DMS114 treated with DMSO at 0.1 percent for 48 hours (cell line): ENCODE results near the gene LTBR.

Experiments
- DNase-seq: peaks from one replicate; lab custom pipeline; 2025; ENCODE audit not compliant: unreplicated experiment; lab: John Stamatoyannopoulos, UW

The LTBR gene

DNA sequence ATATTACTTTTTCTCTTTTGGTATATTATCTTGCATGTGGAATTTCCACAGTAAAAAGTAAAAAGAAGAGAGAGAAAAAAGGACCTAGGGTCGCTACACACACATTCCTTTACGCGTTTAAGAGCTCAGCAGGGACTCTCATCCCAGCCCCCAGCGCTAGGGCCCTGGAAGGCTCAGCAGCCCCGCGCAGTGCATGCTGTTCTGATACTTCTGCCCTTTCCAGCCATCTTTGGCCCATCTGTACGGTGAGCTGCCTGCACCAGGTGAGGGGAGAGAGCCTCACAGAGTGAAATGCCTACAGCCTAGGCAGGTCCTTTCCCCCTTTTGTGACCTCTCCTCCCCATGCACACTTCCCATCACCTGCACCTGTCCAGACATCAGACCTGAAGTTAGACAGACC is 1.6 kb upstream of the LTBR start:
- no peak for DNase-seq

DNA sequence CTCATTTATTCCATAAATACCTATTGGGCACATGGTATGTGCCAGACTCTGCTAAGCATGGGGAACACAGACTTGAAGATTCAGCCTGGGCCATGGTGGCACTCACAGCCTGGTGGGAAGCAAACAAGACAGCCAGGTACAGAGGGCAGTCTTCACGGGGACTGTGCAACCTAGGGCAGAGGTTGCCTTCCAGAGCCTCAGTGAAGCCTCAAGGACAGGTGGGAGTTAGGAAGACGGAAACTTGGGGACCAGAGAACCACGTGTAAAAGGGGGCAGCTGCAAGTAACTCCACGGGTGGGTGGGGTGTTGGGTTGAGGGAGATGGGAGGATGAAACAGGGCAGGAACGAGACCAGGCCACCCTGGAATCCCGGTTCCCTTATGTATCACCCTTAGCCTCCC is 980 bp upstream of the LTBR start:
- no peak for DNase-seq

DNA sequence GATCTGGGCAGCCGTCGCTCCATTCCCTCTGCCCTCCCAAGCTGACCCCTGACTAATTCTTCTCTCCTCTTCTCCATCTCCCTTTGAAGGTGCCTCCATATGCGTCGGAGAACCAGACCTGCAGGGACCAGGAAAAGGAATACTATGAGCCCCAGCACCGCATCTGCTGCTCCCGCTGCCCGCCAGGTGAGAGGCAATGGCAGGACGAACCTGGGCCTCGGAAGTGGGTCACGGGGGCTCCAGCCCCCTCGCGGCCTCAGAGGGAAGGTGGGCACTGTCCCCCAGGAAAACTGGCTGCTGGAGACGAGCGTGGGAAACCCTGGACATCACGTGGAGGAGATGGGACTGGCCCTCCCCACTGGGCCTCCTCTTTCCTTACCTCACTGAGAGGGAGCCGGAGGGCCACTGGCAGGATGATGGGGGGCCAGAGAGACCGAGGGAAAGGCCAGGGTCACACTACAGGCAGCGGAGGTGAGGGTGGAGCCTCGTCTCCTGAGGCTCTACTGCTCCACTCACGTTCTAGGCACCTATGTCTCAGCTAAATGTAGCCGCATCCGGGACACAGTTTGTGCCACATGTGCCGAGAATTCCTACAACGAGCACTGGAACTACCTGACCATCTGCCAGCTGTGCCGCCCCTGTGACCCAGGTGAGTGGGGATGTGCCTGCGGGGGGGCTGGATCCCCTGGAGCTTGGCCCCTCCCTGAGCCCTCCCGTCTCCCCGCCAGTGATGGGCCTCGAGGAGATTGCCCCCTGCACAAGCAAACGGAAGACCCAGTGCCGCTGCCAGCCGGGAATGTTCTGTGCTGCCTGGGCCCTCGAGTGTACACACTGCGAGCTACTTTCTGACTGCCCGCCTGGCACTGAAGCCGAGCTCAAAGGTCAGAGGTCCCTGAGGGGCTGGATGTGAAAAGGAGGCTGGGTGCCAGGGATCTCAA is 806 bp downstream of the LTBR start:
- no peak for DNase-seq

DNA sequence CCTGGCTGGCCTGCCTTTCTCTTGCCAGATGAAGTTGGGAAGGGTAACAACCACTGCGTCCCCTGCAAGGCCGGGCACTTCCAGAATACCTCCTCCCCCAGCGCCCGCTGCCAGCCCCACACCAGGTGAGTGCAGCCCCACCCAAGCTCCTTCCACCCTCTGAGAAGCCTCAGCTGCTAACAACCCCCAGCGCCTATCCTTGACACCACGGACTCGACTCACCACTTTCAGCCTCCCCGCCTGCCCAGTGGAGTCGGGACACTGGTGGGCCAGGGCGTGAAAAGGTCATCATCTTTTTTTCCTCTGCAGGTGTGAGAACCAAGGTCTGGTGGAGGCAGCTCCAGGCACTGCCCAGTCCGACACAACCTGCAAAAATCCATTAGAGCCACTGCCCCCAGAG is 2.1 kb downstream of the LTBR start:
- DNase-seq: no peak

DNA sequence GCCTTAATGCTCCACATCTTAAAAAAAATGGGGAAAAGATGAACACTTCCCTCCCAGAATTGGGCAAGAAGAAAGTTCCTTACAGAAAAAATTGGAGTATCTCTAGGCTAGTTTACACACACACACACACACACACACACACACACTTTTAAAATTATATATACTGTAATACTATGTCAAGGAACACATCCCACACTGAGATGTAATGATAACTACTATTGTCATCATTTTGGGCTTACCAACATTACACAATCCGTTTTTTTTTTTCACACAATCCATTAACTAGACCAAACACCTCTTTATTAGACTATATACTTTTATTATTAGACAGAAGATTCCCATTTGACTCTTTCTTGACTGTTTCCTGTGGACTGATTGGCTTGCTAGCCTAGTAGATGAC is 2.5 kb downstream of the LTBR start:
- DNase-seq: no peak

DNA sequence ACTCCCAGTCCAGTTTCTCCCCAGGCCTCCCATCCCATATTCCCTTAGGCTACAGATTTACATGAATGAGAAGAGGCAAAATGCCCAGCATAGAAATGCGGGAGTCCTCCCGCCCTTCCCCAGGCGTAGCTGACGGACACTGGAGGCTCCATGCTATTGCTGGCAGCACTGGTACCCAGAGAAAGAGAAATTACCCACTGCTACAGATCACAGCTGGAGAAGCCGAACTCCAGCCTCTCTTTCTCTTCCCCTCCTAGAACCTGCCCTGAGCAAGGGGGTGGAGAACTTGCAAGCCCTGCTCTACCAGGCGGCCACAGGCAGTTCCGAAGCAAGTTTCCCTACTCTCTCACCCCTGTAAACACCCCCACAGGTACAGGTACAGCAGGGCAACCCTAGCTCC is 3.6 kb downstream of the LTBR start:
- no peak for DNase-seq

DNA sequence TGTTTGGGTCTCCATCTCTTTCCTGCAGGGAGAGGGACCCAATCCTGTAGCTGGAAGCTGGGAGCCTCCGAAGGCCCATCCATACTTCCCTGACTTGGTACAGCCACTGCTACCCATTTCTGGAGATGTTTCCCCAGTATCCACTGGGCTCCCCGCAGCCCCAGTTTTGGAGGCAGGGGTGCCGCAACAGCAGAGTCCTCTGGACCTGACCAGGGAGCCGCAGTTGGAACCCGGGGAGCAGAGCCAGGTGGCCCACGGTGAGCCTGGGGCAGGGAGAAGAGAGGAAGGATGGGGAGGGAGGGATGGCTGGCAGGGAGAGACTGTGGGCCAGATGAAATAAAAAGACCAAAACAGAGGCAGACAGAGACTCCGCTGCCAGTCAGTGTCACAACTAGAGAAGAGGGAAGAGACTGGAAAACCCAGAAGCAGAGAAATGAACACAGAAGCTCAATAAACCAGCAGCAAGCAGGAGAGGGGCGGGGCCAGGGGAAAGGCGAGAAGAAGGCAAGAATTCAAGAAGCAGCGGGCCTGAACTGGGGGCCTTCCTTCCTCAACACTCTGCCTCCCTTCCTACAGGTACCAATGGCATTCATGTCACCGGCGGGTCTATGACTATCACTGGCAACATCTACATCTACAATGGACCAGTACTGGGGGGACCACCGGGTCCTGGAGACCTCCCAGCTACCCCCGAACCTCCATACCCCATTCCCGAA is 6.3 kb downstream of the LTBR start:
- DNase-seq: no peak

DNA sequence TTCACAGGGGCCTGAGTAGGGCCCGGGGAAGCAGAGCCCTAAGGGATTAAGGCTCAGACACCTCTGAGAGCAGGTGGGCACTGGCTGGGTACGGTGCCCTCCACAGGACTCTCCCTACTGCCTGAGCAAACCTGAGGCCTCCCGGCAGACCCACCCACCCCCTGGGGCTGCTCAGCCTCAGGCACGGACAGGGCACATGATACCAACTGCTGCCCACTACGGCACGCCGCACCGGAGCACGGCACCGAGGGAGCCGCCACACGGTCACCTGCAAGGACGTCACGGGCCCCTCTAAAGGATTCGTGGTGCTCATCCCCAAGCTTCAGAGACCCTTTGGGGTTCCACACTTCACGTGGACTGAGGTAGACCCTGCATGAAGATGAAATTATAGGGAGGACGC is 7.1 kb downstream of the LTBR start:
- DNase-seq: no peak

DNA sequence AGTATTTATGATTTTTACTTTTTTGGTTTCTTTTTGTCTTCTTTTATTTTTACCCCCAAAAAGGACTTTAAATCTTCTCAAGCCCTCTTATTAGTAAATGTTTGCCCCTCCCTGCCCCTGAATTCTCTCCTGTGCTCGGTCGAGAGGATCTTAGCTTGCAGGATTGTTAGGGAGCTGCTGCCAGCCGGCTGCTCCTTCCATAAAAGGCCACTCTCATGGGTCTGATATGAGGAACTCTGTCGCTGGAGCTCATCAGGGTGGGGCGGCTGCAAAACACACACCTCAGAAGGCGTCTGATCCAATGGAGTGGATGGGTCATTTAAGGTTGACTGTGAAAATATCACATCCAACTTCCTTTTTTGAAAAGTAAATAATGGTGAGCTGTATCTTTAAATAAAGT is 8.5 kb downstream of the LTBR start:
- DNase-seq: no peak

DNA sequence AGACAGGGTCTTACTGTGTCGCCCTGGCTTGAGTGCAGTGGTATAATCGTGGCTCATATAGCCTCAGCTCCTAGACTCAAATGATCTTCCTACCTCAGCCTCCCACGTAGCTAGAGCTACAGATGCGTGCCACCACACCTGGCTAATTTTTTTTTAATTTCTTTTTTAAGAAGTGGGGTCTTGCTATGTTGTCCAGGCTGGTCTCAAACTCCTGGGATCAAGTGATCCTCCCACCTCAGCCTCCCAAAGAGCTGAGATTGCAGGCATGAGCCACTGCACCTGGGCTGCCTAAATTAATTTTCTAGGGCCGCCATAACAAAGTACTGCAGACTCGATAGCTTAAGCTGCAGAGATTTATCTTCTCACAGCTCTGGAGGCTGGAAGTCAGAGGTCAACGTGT is 9.1 kb downstream of the LTBR start:
- DNase-seq: no peak

DNA sequence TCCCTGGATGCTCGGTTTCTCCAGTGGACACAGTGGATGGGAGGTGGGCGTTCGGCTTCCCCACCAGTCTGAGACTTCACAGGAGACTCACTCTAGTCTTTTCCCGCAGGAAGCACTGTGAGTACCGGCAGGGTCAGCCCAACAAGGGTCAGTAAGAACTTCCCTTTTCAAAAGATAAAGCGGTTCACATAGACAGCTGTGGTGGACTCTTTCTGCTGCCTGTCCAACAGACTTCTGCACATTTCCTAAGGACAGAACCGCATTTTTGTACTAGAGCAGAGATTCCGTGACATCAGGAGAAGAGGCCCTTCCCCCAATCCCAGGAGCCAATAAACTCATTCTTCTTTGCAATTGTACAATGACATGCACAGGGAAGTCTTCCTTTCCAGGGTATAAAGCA is 10.4 kb downstream of the LTBR start:
- no peak for DNase-seq

DNA sequence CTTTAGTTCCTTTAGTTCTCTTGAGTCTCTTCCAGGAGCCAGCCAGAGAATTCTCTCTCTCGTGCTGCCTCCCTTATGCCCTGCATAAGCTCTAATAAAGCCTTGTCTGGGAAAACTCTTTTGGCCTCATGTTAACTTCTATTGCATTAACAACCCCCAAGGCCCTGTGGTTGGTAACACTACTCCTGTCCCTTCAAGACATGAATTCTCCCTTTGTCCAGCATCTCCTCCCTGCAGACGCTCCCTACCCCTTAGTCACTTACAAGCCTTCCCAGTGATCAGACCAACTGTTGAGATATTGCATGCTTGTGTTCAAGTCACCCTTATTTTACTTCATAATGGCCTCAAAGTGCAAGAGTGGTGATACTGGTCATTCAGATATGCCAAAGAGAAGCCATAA is 12.1 kb downstream of the LTBR start:
- no peak for DNase-seq

DNA sequence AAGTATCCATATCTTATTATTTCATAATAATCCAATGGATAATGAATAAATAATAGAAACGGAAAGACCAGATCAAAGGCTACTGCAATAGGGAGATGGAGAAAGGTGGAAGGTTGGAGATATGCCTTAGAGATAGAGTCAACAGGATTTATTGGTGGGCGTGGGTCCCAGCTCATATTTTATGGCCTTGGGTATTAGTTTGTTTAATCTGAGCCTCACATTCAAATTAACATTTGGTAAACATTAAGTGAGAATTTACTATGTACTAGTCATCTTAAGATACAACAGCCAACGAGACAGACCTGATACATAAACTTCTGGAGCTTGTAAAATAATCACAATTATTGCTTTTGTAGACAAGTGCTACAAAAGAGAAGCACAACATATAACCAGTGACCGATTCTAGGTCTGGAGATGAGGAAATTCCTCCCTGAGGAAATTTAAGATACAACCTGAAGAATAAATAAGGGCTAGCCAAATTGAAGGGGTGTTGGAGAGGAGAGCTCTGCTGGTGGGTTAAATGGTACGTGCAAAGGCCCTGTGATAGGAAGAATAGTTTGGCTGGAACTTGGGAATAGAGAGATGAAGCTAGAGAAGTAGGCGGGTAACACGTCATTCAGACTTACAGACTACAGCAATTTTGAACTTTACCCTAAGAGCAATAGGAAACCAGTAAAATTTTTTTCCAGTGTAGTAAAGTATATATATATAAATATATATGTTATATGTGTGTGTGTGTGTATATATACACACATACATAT is 16.1 kb downstream of the LTBR start:
- no peak for DNase-seq

DNA sequence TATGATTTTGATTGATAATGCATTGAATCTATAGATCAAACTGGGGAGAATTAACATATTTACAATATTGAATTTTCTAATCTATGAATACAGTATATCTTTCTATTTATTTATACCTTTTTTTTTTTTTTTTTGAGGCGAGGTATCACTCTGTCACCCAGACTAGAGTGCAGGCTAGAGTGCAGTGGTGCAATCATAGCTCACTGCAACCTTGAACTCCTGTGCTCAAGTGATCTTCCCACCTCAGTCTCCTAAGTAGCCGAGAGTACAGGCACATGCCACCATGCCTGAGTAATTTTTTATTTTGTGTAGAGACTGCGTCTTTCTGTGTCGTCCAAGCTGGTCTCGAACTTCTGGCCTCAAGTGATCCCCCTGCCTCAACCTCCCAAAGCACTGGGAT is 20.4 kb downstream of the LTBR start:
- no peak for DNase-seq

DNA sequence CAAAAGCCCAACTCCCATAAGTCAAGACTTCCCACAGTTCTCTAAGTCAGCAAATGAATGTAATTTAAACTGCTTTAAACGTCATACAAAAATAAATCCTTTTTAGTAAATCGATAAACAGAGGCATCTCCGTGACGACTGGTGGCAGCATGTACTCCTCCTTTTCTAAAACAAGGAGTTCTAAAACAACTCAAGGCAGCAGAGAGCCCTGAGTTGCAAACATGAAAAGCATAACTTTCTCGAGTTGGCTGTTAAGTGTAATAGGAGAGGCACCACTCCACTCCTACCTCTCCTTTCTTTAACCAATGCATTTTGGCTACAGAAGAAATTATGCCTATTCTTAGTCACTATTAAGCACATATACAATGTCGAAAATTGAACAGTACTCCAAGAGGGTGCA is 22.0 kb downstream of the LTBR start:
- no peak for DNase-seq

DNA sequence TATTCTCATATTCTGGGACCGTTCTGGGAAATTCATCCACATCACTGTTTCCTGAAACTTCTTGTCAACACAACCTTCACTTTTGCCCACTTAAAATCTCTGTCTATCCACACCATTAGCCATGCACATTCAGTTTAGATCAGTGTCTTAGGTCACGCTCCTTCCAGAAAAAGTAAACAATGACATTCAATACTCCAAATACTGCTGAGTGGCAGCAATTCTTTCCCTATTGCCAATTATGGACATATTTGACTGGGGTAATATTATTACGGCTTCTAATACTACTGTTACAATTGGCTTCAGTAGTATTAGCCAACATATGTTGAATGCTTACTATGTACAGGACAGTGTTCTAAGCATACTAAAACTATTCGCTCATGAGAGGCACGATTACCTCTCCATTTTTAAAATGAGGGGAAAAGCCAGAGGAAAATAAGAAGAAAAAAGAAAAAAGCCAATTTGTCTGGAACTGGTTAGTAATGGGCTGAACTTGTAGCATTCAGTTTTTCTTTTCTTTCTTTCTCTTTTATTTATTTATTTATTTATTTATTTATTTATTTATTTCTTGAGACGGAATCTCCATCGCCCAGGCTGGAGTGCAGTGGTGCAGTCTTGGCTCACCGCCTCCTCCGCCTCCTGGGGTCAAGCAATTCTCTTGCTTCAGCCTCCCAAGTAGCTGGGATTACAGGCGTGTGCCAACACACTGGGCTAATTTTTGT is 23.4 kb downstream of the LTBR start:
- DNase-seq: no peak

DNA sequence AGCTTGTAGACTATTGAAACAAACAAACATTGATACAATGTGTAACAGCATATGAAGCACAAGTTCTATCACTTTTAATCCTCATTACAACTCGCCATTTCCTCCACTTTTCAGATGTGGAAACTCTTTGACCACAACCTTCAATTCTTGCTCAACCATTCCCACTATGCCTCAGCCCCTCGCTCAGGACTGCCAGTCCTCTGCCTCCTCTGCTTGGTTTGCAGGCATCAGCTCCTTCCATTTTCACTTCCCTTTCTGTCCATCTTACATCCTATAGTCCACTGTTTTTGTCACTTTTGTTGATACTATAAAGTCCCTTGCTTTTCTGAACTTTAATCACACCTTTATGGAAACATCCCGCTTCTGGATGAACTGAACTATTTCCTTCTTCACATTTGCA is 32.6 kb downstream of the LTBR start:
- no peak for DNase-seq

DNA sequence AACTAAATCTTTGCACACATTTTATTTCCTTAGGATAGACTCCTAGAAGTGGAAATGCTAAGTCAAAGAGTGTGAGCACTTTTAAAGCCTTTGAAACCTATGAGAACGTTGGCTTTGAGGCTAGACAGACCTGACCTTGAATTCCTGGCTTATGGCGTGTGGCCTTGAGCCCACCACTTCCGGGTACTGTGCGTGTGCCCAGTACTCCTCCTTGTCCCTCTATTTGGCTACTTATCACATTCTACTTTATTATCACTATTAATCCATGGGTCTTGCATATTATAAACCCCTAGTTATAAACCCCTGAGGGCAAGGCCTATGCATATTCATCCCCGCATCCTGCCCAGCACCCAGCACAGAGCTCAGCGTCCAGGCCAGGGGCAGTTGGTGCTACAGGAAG is 34.8 kb downstream of the LTBR start:
- no peak for DNase-seq

DNA sequence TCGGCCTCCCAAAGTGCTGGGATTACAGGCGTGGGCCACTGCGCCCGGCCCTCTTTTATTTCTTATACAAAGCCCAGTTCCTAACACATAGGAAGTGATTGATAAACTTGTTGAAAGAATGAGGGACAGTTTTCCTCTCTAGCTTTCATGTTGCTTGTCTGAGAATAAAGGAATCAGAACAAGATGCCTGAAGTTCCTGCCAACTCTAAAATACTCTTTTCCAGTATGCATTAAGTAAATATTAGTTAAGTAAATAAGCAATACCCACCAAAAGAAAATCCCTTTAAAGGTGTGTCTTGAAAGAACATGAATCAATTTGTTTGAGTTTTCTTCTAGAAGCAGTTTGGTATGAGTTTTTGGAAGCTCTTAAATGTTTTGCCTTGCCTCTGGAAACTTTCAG is 36.4 kb downstream of the LTBR start:
- no peak for DNase-seq

DNA sequence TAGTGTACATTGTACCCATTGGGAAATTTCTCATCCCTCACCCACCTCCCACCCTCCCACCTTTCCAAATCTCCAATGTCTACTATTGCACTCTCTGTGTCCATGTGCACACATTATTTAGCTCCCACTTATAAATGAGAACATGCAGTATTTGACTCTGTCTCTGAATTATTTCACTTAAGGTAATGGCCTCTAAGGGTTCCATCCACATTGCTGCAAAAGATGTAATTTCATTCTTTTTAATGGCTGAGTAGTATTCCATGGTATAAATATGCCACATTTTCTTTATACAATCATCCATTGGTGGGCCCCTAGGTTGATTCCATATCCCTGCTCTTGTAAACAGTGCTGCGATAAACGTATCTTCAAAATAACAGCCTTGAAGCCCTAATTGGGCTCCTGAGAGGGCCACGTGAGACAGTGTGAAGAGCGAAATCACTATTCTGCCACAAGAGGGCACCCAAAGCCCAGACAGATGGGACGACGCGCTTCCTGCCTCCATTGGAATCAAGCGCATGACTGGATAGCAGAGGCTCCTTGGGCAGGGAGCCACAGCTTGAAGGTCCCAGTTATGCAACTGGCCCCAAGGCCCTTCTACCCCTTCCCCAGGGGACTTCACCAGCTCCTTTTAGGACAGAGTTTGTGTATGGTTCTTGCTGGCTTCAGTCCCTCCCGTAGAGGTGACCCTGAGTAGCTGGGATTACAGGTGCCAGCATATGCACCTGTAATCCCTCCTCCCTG is 39.5 kb downstream of the LTBR start:
- DNase-seq: peak; percentile 85

DNA sequence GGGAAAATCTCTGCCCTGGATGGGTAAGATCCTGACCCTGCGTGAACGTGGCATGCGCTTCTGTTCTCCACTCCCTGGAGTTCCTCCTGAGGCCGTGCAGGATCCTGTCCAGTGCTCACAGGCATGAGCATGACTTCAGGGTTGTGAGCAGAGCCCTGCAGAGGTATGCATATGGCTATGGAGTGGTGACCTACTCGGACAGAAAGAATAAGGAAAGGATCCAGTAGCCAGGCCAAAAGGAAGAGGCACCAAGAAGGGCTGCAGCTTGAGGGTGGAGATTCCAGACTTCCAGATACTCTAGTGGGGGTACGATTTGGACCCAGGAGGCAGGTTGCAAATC is 40.0 kb downstream of the LTBR start:
- no peak for DNase-seq
